ENCODE measurements around the gene SLC6A18. TPM values are rescaled to one million over a fixed set of nuclear protein-coding genes. Genes with fewer than 3 reads are reported as not detected.

The SLC6A18 gene
- total and polyA plus RNA-seq, 9 of the 15 experiments (the other 6 are each of a cell fraction or from before 2014, with no cell fraction given) = not detected

DNA sequence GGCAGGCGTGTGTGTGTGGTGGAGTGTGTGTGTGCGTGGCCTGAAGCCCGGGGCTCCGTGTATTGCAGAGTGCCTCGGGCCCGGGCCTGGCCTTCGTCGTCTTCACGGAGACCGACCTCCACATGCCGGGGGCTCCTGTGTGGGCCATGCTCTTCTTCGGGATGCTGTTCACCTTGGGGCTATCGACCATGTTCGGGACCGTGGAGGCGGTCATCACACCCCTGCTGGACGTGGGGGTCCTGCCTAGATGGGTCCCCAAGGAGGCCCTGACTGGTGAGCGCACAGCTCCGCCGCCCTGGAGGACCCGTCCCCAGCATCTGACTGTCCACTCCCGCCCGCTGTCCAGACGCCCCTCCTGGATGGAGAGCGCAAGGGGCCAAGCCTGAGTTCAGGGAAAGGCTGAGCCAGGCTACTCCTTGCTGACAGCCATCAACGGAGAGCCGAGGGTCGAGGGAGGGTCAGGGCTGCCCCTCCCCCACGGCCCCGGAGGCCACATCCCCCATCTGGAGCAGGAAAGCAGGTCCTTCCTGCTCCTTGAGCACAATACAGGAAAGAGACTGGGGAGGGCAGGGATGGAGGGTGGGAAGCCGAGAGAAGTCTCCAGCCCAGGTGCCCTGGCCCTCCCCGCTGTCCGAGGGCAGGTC is 18.4 kb downstream of the SLC6A18 start (continued):
- TF ChIP-seq, protein P1, sequence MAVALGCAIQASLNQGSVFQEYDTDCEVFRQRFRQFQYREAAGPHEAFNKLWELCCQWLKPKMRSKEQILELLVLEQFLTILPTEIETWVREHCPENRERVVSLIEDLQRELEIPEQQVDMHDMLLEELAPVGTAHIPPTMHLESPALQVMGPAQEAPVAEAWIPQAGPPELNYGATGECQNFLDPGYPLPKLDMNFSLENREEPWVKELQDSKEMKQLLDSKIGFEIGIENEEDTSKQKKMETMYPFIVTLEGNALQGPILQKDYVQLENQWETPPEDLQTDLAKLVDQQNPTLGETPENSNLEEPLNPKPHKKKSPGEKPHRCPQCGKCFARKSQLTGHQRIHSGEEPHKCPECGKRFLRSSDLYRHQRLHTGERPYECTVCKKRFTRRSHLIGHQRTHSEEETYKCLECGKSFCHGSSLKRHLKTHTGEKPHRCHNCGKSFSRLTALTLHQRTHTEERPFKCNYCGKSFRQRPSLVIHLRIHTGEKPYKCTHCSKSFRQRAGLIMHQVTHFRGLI (CRISPR knock-in tag; IDR thresholded peaks at IDR 0.05) = no peak
- TF ChIP-seq, protein P2, sequence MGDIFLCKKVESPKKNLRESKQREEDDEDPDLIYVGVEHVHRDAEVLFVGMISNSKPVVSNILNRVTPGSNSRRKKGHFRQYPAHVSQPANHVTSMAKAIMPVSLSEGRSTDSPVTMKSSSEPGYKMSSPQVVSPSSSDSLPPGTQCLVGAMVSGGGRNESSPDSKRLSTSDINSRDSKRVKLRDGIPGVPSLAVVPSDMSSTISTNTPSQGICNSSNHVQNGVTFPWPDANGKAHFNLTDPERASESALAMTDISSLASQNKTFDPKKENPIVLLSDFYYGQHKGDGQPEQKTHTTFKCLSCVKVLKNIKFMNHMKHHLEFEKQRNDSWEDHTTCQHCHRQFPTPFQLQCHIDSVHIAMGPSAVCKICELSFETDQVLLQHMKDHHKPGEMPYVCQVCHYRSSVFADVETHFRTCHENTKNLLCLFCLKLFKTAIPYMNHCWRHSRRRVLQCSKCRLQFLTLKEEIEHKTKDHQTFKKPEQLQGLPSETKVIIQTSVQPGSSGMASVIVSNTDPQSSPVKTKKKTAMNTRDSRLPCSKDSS (IDR thresholded peaks at IDR 0.05; ENCODE audit: low read depth, partially characterized antibody) = no peak
- TF ChIP-seq BRF1 (IDR thresholded peaks at IDR 0.05; ENCODE audit: borderline replicate concordance, extremely low read depth, insufficient read length) = no peak

DNA sequence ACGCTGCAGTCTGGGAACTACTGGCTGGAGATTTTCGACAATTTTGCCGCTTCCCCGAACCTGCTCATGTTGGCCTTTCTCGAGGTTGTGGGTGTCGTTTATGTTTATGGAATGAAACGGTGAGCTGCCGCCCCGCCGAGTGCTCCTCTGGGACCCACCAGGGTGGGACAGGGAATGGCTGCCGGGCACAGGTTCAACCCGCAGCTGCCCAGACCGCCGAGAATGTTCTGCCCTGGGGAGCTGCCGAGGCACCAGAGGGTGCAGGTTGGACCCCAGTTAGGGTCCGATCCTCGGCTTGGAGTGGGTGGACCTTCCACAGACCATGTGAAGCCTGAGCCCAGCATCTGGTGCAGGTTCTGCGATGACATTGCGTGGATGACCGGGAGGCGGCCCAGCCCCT is 19.1 kb downstream of the SLC6A18 start:
- H3K9me3 ChIP-seq (replicated peaks; ENCODE audit: control insufficient read depth, insufficient read depth, low read depth, low read length) = no peaks in the 10 kb centered on the region
- H2AFZ ChIP-seq (ENCODE audit: low read depth, low read length) = no peak overlapping the region
- H3K4me1 ChIP-seq (replicated peaks in 1 of 2; ENCODE audit: control insufficient read depth in 2 of 2, insufficient read depth in 2 of 2, low read length in 2 of 2) = peaks cover 6 to 44% of the 10 kb centered on the region in 2 experiments; a peak in 4 of 5 replicates
- WGBS (ENCODE audit: insufficient coverage, low coverage, missing lambda C conversion rate) = 3% methylated on average over 21 of the region's 21 CpGs
- H4K20me1 ChIP-seq (replicated peaks; ENCODE audit: control insufficient read depth, insufficient read depth, low read length) = peaks cover 59% of the 10 kb centered on the region
- peaks cover 5% of the 10 kb centered on the region for H3K9me1 ChIP-seq (ENCODE audit: control insufficient read depth, insufficient read depth, low read length)
- in situ Hi-C loops (cut with MboI) = no loop called here
- H3K4me2 ChIP-seq (ENCODE audit: insufficient read depth, low read length) = no peak overlapping the region
- POLR2A ChIA-PET = no interaction called here
- no peak for ATAC-seq
- no peaks in the 10 kb centered on the region for H3K36me3 ChIP-seq (ENCODE audit: control insufficient read depth, insufficient read depth, low read length)
- no peaks in the 10 kb centered on the region for H3K79me2 ChIP-seq (ENCODE audit: control insufficient read depth, insufficient read depth, low read length)
- no peak for DNase-seq (ENCODE audit: extremely low read depth in 1 of 4, low spot score in 3 of 4)
- TF ChIP-seq JUN (IDR thresholded peaks at IDR 0.05; ENCODE audit: borderline replicate concordance, low read depth, low read length) (no peak), JUN (CRISPR knock-in tag; IDR thresholded peaks at IDR 0.05; ENCODE audit: borderline replicate concordance) (no peak), TRIM24 (IDR thresholded peaks at IDR 0.05) (no peak), ZNF324 (CRISPR knock-in tag; IDR thresholded peaks at IDR 0.05) (no peak), KDM2B (CRISPR knock-in tag; IDR thresholded peaks at IDR 0.05) (no peak), ZNF197 (CRISPR knock-in tag; IDR thresholded peaks at IDR 0.05; ENCODE audit: low read depth) (no peak), ZNF76 (CRISPR knock-in tag; IDR thresholded peaks at IDR 0.05; ENCODE audit: borderline replicate concordance) (no peak), HDAC6 (IDR thresholded peaks at IDR 0.05; ENCODE audit: low read depth, low read length) (no peak), GABPB2 (CRISPR knock-in tag; conservative IDR thresholded peaks at IDR 0.05) (no peak), POLR2AphosphoS5 (IDR thresholded peaks at IDR 0.05; ENCODE audit: control insufficient read depth, insufficient read depth, low read depth, low read length) (no peak), MAFK (IDR thresholded peaks at IDR 0.05; ENCODE audit: low read length) (no peak), EGR1 (conservative IDR thresholded peaks at IDR 0.05) (no peak)
- no peak overlapping the region for H3K9ac ChIP-seq (ENCODE audit: insufficient read depth in 1 of 2, low read depth in 2 of 2, low read length in 2 of 2)
- no TSS peak for BruUV-seq (replicated peaks)
- peaks cover 35 to 92% of the 10 kb centered on the region in 2 experiments for H3K27me3 ChIP-seq (ENCODE audit: control insufficient read depth in 2 of 2, insufficient read depth in 2 of 2, low read length in 2 of 2)
- H3K27ac ChIP-seq (ENCODE audit: extremely low read depth, low read depth, low read length) = no peak overlapping the region
- no peak for FAIRE-seq
- no peak overlapping the region for H3K4me3 ChIP-seq
- CTCF ChIA-PET (ENCODE audit: low intra/inter-chr PET ratio) = no interaction called here
- intact Hi-C loops (cut with micrococcal nuclease) = loop anchor here (2.0 kb wide), 1 partner anchor 75 kb away; no protein-coding TSS in a partner anchor

All from K562 (cell line).